ENCODE results near the gene MARCKSL1. TPM values are rescaled to one million over a fixed set of nuclear protein-coding genes. Genes with fewer than 3 reads are reported as not detected.

The MARCKSL1 gene
- total RNA-seq, 1 experiment from 2014 or later, result 457 TPM

DNA sequence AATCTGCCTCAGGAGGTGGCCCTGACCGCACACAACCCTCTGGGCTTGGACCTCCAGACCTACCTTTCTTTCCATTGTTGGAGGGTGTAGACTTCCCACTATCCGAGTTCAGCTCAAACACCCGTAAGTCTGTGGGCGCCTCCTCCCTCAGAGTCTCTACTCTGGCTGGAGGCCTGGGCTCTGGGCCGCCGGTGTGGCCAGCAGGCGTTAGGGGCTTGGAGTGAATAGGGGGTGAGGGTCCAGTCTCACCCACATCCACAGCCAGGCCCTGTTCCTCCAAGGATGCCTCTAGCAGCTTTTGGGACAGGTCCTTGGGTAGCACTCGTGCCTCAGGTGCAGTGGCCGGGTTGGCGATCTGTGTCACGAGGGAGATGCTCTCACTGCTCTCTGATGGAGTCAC lies 40.2 kb upstream of the MARCKSL1 start:
- no CpG with 5 or more reads among the region's 11 CpGs for WGBS (ENCODE audit: extremely low coverage, insufficient read length, low lambda C conversion rate)
- no peaks in the 10 kb centered on the region for H3K23me2 ChIP-seq (ENCODE audit: insufficient read length, low read depth, low read length, poor library complexity, severe bottlenecking)
- H2BK15ac ChIP-seq (ENCODE audit: low read depth, low read length), result no peak overlapping the region
- no peaks in the 10 kb centered on the region for H3K9me3 ChIP-seq (ENCODE audit: control insufficient read depth, low read depth, low read length)
- no peak overlapping the region for H3K27ac ChIP-seq (ENCODE audit: insufficient read length, low read depth, low read length)
- no peaks in the 10 kb centered on the region for H3K4me1 ChIP-seq (ENCODE audit: insufficient read depth, low read length)
- no peak for DNase-seq
- H4K20me1 ChIP-seq (ENCODE audit: control insufficient read depth, insufficient read depth, insufficient read length), result no peaks in the 10 kb centered on the region
- no peak overlapping the region for H2BK120ac ChIP-seq (ENCODE audit: low read depth, low read length, poor library complexity, severe bottlenecking)
- Mint-ChIP-seq H3K27ac (no peak overlapping the region), H3K27me3 (ENCODE audit: low read depth) (no peaks in the 10 kb centered on the region), H3K4me1 (no peaks in the 10 kb centered on the region), H3K9me3 (no peaks in the 10 kb centered on the region), H3K4me3 (no peak overlapping the region), H3K36me3 (ENCODE audit: insufficient read depth in 1 of 3, low read depth in 3 of 3) (peaks cover 26 to 87% (median 83%) of the 10 kb centered on the region in 3 experiments; a peak in 6 of 7 replicates)
- no peak overlapping the region for H3K23ac ChIP-seq (ENCODE audit: insufficient read length, low read depth, low read length)
- no peak overlapping the region for H3K9ac ChIP-seq (ENCODE audit: extremely low read depth, insufficient read length, low read length)
- no peak overlapping the region for H3T11ph ChIP-seq (ENCODE audit: low read length)
- no peak overlapping the region for H3K56ac ChIP-seq (ENCODE audit: insufficient read length, low read depth, low read length)
- H3K4me2 ChIP-seq (ENCODE audit: insufficient read depth, insufficient read length, low read length), result no peak overlapping the region
- TF ChIP-seq, protein P1, sequence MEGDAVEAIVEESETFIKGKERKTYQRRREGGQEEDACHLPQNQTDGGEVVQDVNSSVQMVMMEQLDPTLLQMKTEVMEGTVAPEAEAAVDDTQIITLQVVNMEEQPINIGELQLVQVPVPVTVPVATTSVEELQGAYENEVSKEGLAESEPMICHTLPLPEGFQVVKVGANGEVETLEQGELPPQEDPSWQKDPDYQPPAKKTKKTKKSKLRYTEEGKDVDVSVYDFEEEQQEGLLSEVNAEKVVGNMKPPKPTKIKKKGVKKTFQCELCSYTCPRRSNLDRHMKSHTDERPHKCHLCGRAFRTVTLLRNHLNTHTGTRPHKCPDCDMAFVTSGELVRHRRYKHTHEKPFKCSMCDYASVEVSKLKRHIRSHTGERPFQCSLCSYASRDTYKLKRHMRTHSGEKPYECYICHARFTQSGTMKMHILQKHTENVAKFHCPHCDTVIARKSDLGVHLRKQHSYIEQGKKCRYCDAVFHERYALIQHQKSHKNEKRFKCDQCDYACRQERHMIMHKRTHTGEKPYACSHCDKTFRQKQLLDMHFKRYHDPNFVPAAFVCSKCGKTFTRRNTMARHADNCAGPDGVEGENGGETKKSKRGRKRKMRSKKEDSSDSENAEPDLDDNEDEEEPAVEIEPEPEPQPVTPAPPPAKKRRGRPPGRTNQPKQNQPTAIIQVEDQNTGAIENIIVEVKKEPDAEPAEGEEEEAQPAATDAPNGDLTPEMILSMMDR (conservative IDR thresholded peaks at IDR 0.05), result no peak
- no peak overlapping the region for H3K14ac ChIP-seq (ENCODE audit: insufficient read depth, low read length)
- no peak overlapping the region for H3K4ac ChIP-seq (ENCODE audit: low read depth, low read length)
- no peaks in the 10 kb centered on the region for H3K27me3 ChIP-seq (ENCODE audit: insufficient read depth, low read length)
- H3K79me1 ChIP-seq (ENCODE audit: insufficient read depth, low read depth, low read length, poor library complexity, severe bottlenecking), result no peaks in the 10 kb centered on the region
- no peak overlapping the region for H2BK5ac ChIP-seq (ENCODE audit: insufficient read length, low read length)
- no peak overlapping the region for H3K18ac ChIP-seq (ENCODE audit: insufficient read length, low read depth, low read length)
- H4K91ac ChIP-seq (ENCODE audit: insufficient read length, low read depth, low read length), result no peak overlapping the region
- H4K5ac ChIP-seq (ENCODE audit: insufficient read length, low read depth, low read length), result no peak overlapping the region
- no peak overlapping the region for H2BK20ac ChIP-seq (ENCODE audit: low read depth, low read length, poor library complexity, severe bottlenecking)
- H2AK5ac ChIP-seq (ENCODE audit: insufficient read length, low read length), result no peak overlapping the region
- H2AFZ ChIP-seq (ENCODE audit: low read length), result no peak overlapping the region
- H3K79me2 ChIP-seq (ENCODE audit: insufficient read depth, low read length), result no peaks in the 10 kb centered on the region
- H2BK12ac ChIP-seq (ENCODE audit: insufficient read length, low read depth, low read length), result no peak overlapping the region
- H4K8ac ChIP-seq (replicated peaks; ENCODE audit: insufficient read length, low read depth, low read length), result no peak overlapping the region

All from H9 (cell line).